Prostate gland (tissue), 2 donors: ENCODE measurements around the gene SLC6A11. TPM values are rescaled to one million over a fixed set of nuclear protein-coding genes. Genes with fewer than 3 reads are reported as not detected.

ENCODE experiments used
- DNase-seq: peaks from one replicate; pipeline ENCODE4 v3.0.0-alpha.2; 2019; ENCODE audit warnings: low spot score
- H3K27ac ChIP-seq, 2 donors: fragments of 200-600 bp; sonication (generic); 2 replicates each; pipeline ENCODE4 v1.5.1; 2017 to 2019
- H3K27me3 ChIP-seq: fragments of 200-600 bp; sonication (generic); replicated peaks from 2 replicates; pipeline ENCODE4 v1.5.1; 2019; ENCODE audit not compliant: insufficient read depth
- H3K36me3 ChIP-seq, 2 donors: fragments of 200-600 bp; sonication (generic); 1 replicate in 1 of 2; 2 replicates in 1 of 2; pipeline versions ENCODE4 v1.5.1 to v1.8.1; 2017 to 2019
- H3K4me1 ChIP-seq: fragments of 200-600 bp; sonication (generic); replicated peaks from 2 replicates; pipeline ENCODE4 v1.5.1; 2019
- H3K4me3 ChIP-seq, 2 donors: fragments of 200-600 bp; sonication (generic); 2 replicates each; pipeline ENCODE4 v1.5.1; 2017 to 2019
- H3K9me3 ChIP-seq: fragments of 200-600 bp; sonication (generic); 2 replicates; pipeline ENCODE4 v1.5.1; 2017
- POLR2A ChIP-seq: fragments of 450-650 bp; IDR thresholded peaks from one replicate; pipeline ENCODE4 v1.6.1; 2016; ENCODE audit warnings: antibody characterized with exemption, mild to moderate bottlenecking
- POLR2AphosphoS5 ChIP-seq: sonication (generic); formaldehyde crosslinking; IDR thresholded peaks from one replicate; pipeline ENCODE4 v1.6.1; 2017; ENCODE audit warnings: antibody characterized with exemption
- WGBS: methylation state at CpG from one replicate; pipeline ENCODE4 v1.1.5; 2018; 5-methylcytosine and 5-hydroxymethylcytosine counted together
- intact Hi-C: fragments of 100-400 bp; cut with DNase I; formaldehyde crosslinking; loops from one replicate; pipeline ENCODE4 v1.14.2; 2022
- total RNA-seq, 2 donors: library from RNA; depleted of rRNA; stranded (reverse); fragments of >200 nt; gene quantifications; one replicate each; pipeline ENCODE4 v1.1.0, GENCODE V29; 2016
- TF ChIP-seq, protein P1 (sequence below), 4 experiments: fragments of 200-600 bp in 2 of 4; fragments of 450-650 bp in 2 of 4; sonication (generic) in 2 of 4; IDR thresholded peaks; 1 replicate in 3 of 4; 2 replicates in 1 of 4; pipeline ENCODE4 v1.5.1; 2016 to 2019; ENCODE audit warnings: antibody characterized with exemption in 4 of 4, mild to moderate bottlenecking in 2 of 4, moderate library complexity in 2 of 4

The SLC6A11 gene
- total RNA-seq, 2 donors from 2014 or later: 3.6 to 6.9 TPM

DNA sequence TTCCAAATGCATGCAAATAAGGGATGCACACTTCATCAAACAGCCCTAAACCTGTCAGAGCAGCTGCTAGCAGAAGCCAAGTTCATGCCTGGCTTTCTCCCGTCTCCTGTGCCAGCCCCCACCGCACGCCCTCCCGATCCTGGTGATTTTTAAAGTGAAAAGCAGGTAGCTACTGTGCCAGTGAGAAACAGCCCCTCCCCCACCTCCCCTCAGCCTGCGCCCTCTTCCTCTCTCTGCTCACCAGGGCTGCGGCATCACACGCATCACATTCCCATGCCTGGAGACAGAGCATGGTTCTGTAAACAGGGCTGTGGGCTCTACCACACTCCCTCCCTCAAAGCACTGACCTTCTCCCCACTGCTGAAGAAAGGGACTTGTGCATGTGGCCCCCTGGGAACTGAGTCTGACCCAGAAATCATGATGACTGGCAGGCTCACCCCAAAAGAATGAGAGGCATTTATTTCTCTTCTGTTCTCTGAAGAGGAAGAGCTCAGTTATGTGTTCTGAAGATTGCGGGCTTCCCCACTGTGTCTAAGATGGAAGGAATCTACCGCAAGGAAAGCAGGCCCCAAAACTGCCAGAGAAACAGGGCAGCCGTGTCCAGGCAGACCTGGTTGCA is 162.0 kb downstream of the SLC6A11 start:
- Histone ChIP-seq H3K9me3 (no peaks in the 10 kb centered on the region), H3K4me1 (no peaks in the 10 kb centered on the region), H3K4me3 (no peak overlapping the region), H3K27ac (no peak overlapping the region), H3K27me3 (peaks cover 4% of the 10 kb centered on the region), H3K36me3 (no peaks in the 10 kb centered on the region)
- no peak for DNase-seq
- TF ChIP-seq POLR2A: no peak
- TF ChIP-seq POLR2AphosphoS5: no peak
- TF ChIP-seq, protein P1, sequence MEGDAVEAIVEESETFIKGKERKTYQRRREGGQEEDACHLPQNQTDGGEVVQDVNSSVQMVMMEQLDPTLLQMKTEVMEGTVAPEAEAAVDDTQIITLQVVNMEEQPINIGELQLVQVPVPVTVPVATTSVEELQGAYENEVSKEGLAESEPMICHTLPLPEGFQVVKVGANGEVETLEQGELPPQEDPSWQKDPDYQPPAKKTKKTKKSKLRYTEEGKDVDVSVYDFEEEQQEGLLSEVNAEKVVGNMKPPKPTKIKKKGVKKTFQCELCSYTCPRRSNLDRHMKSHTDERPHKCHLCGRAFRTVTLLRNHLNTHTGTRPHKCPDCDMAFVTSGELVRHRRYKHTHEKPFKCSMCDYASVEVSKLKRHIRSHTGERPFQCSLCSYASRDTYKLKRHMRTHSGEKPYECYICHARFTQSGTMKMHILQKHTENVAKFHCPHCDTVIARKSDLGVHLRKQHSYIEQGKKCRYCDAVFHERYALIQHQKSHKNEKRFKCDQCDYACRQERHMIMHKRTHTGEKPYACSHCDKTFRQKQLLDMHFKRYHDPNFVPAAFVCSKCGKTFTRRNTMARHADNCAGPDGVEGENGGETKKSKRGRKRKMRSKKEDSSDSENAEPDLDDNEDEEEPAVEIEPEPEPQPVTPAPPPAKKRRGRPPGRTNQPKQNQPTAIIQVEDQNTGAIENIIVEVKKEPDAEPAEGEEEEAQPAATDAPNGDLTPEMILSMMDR (IDR thresholded peaks at IDR 0.05): no peak
- 34% methylated on average over 10 of the region's 10 CpGs for WGBS
- intact Hi-C loops: no loop called here

DNA sequence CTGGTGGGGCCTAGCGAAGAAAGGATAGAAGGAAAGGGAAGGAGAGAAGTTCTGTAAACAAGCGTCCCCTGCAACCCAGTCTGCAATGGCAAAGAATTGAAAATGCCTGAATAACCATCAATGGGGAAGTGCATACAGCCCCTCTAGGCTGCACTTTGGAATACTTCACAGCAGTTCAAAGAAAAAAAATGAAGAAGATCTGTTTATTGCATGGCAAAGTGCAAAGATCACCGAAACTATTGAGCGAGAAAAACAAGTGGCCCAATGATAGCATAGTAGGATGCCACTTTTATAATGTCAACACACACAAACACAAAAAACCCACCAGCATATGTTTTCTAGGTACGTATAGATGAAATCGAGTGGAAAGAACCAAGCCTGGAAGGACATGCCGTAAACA is 162.9 kb downstream of the SLC6A11 start:
- H3K36me3 ChIP-seq: no peaks in the 10 kb centered on the region
- no peak for TF ChIP-seq POLR2AphosphoS5
- no peak for TF ChIP-seq POLR2A
- TF ChIP-seq, protein P1 (IDR thresholded peaks at IDR 0.05): no peak
- no peak overlapping the region for H3K4me3 ChIP-seq
- 94% methylated on average over 7 of the region's 7 CpGs for WGBS
- peaks cover 4% of the 10 kb centered on the region for H3K27me3 ChIP-seq
- no peak for DNase-seq
- no peaks in the 10 kb centered on the region for H3K4me1 ChIP-seq
- H3K27ac ChIP-seq: no peak overlapping the region
- no peaks in the 10 kb centered on the region for H3K9me3 ChIP-seq
- intact Hi-C loops: no loop called here

DNA sequence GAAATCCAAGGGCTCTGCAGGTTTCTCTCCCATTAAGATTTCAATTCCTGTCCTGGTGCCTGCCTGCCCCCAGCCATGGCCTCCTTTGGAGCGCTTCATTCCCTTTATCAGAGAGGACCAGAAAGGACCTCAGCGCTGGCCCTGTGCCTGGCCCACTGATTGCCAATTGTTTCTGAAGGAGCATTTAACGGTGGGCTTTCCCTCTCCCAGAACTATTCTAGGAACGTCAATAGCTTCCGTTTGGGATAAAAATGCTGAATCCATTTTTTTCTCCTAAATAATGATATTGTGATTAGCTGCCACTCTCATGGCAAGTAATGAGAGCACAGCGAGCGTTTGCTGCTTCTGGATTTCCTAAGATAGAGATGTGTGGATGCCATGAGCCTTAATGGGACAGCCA is 164.3 kb downstream of the SLC6A11 start:
- no peak overlapping the region for H3K27ac ChIP-seq
- TF ChIP-seq, protein P1 (IDR thresholded peaks at IDR 0.05): no peak
- TF ChIP-seq POLR2A: no peak
- no peaks in the 10 kb centered on the region for H3K36me3 ChIP-seq
- H3K4me1 ChIP-seq: no peaks in the 10 kb centered on the region
- no peaks in the 10 kb centered on the region for H3K9me3 ChIP-seq
- H3K27me3 ChIP-seq: peaks cover 4% of the 10 kb centered on the region
- no peak overlapping the region for H3K4me3 ChIP-seq
- DNase-seq: no peak
- WGBS: 86% methylated on average over 7 of the region's 7 CpGs
- intact Hi-C loops: no loop called here

DNA sequence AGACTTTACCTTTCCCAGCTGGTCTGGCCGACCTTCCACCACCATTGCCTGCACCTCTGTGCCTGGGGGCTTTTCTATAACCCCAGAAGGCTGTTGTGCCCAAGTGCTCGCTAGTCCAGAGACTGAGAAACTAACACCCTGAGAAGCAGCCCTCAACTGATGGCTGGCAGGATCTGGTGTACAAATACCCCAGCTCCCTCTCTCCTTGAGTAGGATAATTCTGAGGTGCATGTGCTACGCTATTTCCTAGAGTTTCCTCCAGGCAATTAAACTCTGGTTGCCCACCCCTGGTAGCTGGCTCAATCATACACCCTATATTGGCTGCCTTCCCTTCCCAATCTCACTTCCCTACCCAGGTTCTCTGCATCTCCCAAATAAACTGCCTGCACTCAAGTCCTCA is 165.0 kb downstream of the SLC6A11 start:
- no peaks in the 10 kb centered on the region for H3K4me1 ChIP-seq
- no peaks in the 10 kb centered on the region for H3K9me3 ChIP-seq
- 73% methylated on average over 3 of the region's 3 CpGs for WGBS
- no peak for TF ChIP-seq POLR2A
- no peak for TF ChIP-seq POLR2AphosphoS5
- TF ChIP-seq, protein P1 (IDR thresholded peaks at IDR 0.05): no peak
- no peak for DNase-seq
- intact Hi-C loops: no loop called here
- H3K27me3 ChIP-seq: peaks cover under 1% of the 10 kb centered on the region
- H3K27ac ChIP-seq: no peak overlapping the region
- no peak overlapping the region for H3K4me3 ChIP-seq
- H3K36me3 ChIP-seq: no peaks in the 10 kb centered on the region

DNA sequence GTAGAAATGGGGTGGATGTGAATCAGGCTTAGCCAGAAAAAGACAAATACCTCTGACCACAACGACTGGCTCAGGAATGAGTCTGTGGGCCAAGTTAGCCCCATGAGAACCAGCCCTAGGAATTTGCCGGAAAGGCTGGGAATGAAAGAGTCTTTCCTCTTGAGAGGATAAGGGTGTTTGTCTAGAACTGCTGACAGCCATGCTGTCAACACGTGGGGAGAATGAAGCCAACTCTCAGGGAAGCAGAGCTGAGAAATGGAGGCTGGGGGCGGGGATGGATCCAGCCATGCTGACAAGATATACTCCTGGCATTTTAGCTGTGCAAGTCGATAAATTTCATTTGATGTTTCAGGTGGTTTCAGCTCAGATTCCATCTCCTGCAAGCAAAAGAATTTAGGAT is 165.9 kb downstream of the SLC6A11 start:
- no peaks in the 10 kb centered on the region for H3K9me3 ChIP-seq
- no peaks in the 10 kb centered on the region for H3K4me1 ChIP-seq
- intact Hi-C loops: no loop called here
- no peaks in the 10 kb centered on the region for H3K27me3 ChIP-seq
- 57% methylated on average over 5 of the region's 5 CpGs for WGBS
- no peak for TF ChIP-seq POLR2A
- TF ChIP-seq, protein P1 (IDR thresholded peaks at IDR 0.05): no peak
- TF ChIP-seq POLR2AphosphoS5: no peak
- H3K27ac ChIP-seq: no peak overlapping the region
- DNase-seq: no peak
- H3K36me3 ChIP-seq: no peaks in the 10 kb centered on the region
- no peak overlapping the region for H3K4me3 ChIP-seq
